DMS 273 (cell line): ENCODE measurements around the gene GALNT13.
A peak's percentile ranks its signal among the peaks of the same experiment; 100 is the strongest.

Experiments used
- DNase-seq: peaks from one replicate; lab custom pipeline; 2025; ENCODE audit not compliant: unreplicated experiment; lab: John Stamatoyannopoulos, UW

GALNT13 gene

GRCh38 chr2:154289870-154290269 is 418.1 kb downstream of the GALNT13 start:
- no peak for DNase-seq

- no peak for DNase-seq
Observed at GRCh38 chr2:154291511-154291910, 419.8 kb downstream of the GALNT13 start.

GRCh38 chr2:154291927-154292326 is 420.2 kb downstream of the GALNT13 start:
- DNase-seq: no peak

- no peak for DNase-seq
Observed at GRCh38 chr2:154293864-154294263, 422.1 kb downstream of the GALNT13 start.

GRCh38 chr2:154306266-154306970 is 434.7 kb downstream of the GALNT13 start:
- DNase-seq: no peak

- DNase-seq: no peak
Observed at GRCh38 chr2:154307007-154307406, 435.3 kb downstream of the GALNT13 start.

- peak; percentile 44 for DNase-seq
Observed at GRCh38 chr2:154324601-154325000, 452.9 kb downstream of the GALNT13 start.

- DNase-seq: no peak
Observed at GRCh38 chr2:154329510-154329909, 457.8 kb downstream of the GALNT13 start.

- DNase-seq: no peak
Observed at GRCh38 chr2:154331784-154332183, 460.1 kb downstream of the GALNT13 start.

- no peak for DNase-seq
Observed at GRCh38 chr2:154336201-154336600, 464.5 kb downstream of the GALNT13 start.

- DNase-seq: no peak
Observed at GRCh38 chr2:154338352-154338967, 466.7 kb downstream of the GALNT13 start.

GRCh38 chr2:154343282-154343681 is 471.6 kb downstream of the GALNT13 start:
- DNase-seq: no peak

GRCh38 chr2:154350911-154351310 is 479.2 kb downstream of the GALNT13 start:
- no peak for DNase-seq

GRCh38 chr2:154361276-154361675 is 489.6 kb downstream of the GALNT13 start:
- DNase-seq: no peak

- DNase-seq: no peak
Observed at GRCh38 chr2:154368153-154368552, 496.4 kb downstream of the GALNT13 start.

- no peak for DNase-seq
Observed at GRCh38 chr2:154370873-154371272, 499.2 kb downstream of the GALNT13 start.

- no peak for DNase-seq
Observed at GRCh38 chr2:154374416-154374815, 502.7 kb downstream of the GALNT13 start.

GRCh38 chr2:154375579-154375931 is 503.8 kb downstream of the GALNT13 start:
- peak; percentile 77 for DNase-seq

- DNase-seq: no peak
Observed at GRCh38 chr2:154381931-154382794, 510.4 kb downstream of the GALNT13 start.

GRCh38 chr2:154386186-154386585 is 514.5 kb downstream of the GALNT13 start:
- no peak for DNase-seq

GRCh38 chr2:154391051-154391450 is 519.3 kb downstream of the GALNT13 start:
- no peak for DNase-seq

- no peak for DNase-seq
Observed at GRCh38 chr2:154392256-154392655, 520.5 kb downstream of the GALNT13 start.
